Activated CD8-positive, alpha-beta memory T cell treated with anti-CD3 and anti-CD28 coated beads, Interleukin-2, amount 50 U/mL, for 4 hours (primary cell): ENCODE results near the gene CNFN.
"Not testable (repeated sequence)": the region's sequence is repeated elsewhere in the genome, so short reads cannot be mapped to it uniquely, and the experiment has no call there.

ENCODE experiments used
- DNase-seq: peaks from one replicate; pipeline ENCODE4 v3.0.0-alpha.2; 2020

The CNFN gene

GRCh38 chr19:42348211-42348610, 41.9 kb downstream of the CNFN start:
- DNase-seq, result no peak

DNA sequence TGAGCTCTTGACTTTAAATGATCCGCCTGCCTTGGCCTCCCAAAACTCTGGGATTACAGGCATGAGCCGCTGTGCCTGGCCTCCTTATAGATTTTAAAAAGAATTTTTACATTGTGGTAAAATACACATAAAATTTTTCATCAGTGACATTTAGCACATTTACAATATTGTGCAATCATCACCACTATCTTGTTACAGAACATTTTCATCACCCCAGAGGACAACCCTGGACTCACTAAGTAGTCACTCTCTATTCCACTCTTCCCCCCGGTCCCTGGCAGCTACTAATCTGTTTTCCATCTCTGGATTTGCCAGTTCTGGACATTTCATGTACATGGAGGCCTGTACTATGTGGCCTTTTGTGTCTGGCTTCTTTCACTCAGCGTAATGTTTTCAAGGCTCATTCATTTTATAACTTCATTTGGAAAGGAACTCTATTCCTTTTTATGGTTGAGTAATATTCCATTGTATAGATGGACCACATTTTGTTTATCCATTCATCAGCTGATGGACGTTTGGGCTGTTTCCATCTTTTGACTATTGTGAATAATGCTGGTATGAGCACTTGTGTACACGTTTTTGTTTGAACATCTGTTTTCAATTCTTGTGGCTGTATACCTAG, 44.8 kb downstream of the CNFN start:
- DNase-seq, result no peak

DNA sequence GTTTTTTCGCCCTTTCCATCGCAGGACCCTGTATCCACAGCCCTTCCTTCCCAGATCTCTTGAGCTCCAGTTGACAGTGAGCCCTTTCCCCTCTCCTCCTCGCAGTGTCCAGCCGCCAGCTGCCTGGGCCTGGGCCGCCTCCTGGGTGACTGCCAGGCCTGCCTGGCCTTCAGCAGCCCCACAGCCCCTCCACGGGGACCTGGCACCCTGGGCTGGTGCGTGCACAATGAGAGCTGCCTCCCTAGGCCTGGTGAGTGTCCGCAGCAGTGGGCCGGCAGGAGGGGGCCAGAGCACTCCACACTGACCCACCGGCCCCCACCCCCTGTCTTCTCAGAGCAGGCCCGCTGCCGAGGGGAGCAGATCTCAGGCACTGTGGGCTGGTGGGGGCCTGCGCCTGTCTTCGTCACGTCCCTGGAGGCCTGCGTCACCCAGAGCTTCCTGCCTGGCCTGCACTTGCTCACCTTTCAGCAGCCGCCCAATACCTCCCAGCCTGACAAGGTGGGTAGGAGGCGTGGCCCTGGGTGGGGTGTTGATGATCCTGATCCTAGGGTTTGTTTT, 45.7 kb downstream of the CNFN start:
- DNase-seq, result no peak

- no peak for DNase-seq
Observed at GRCh38 chr19:42343344-42344110, 46.6 kb downstream of the CNFN start.

DNA sequence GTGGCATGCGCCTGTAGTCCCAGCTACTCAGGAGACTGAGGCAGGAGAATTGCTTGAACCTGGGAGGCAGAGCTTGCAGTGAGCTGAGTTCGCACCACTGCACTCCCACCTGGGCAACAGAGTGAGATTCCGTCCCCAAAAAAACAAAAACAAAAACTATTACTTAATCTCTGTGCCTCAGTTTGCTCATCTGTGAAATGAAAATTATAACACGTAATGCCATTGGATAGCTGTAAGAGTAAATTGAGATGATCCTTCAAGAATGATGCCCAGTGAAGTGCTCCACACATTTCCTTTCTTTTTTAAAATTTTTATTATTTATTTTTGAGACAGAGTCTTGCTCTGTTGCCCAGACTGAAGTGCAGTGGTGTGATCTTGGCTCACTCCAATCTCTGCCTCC, 50.2 kb downstream of the CNFN start:
- DNase-seq, result not testable (repeated sequence)

DNA sequence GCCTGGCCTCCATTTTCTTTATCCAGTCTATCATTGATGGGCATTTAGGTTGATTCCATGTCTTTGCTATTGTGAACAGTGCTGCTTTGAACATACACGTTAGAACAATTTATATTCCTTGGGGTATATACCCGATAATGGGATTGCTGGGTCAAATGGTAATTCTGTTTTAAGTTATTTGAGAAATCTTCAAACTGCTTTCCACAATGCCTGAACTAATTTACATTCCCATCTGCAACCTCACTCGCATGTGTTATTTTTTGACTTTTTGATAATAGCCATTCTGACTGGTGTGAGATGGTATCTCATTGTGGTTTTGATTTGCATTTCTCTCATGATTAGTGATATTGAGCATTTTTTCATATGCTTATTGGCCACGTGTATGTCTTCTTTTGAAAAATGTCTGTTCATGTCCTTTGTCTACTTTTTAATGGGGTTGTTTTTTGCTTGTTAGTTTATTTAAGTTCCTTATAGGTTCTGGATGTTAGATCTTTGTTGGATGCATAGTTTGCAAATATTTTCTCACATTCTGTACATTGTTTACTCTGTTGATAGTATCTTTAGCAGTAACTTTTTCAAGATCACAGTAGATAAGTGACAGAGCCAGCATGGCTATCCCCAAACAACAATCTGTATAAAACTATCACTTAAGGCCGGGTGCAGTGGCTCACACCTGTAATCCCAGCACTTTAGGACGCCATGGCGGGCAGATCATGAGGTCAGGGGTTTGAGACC, 50.8 kb downstream of the CNFN start:
- DNase-seq, result not testable (repeated sequence)
